GM19395 (cell line): ENCODE measurements around the gene KLLN.
"Not testable (repeated sequence)": the region's sequence is repeated elsewhere in the genome, so short reads cannot be mapped to it uniquely, and the experiment has no call there.

Source experiments
- ATAC-seq: cut with Tn5 transposase; IDR thresholded peaks from one replicate; pipeline ENCODE4 v1.9.1; 2021; ENCODE audit warnings: mild to moderate bottlenecking, moderate library complexity; ENCODE audit not compliant: unreplicated experiment

The KLLN gene, protein sequence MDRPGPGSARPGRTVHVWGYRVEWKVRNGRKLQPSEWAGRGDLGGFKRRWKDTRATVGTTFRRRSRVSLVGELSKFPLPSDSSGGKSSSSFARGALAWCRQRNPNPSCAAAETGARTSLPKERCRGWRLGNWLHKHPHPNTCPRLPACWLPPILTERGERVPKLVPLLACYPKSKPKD

DNA sequence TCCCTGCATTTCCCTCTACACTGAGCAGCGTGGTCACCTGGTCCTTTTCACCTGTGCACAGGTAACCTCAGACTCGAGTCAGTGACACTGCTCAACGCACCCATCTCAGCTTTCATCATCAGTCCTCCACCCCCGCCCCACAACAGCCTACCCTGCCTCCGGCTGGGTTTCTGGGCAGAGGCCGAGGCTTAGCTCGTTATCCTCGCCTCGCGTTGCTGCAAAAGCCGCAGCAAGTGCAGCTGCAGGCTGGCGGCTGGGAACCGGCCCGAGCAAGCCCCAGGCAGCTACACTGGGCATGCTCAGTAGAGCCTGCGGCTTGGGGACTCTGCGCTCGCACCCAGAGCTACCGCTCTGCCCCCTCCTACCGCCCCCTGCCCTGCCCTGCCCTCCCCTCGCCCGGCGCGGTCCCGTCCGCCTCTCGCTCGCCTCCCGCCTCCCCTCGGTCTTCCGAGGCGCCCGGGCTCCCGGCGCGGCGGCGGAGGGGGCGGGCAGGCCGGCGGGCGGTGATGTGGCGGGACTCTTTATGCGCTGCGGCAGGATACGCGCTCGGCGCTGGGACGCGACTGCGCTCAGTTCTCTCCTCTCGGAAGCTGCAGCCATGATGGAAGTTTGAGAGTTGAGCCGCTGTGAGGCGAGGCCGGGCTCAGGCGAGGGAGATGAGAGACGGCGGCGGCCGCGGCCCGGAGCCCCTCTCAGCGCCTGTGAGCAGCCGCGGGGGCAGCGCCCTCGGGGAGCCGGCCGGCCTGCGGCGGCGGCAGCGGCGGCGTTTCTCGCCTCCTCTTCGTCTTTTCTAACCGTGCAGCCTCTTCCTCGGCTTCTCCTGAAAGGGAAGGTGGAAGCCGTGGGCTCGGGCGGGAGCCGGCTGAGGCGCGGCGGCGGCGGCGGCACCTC is at the start of gene KLLN, which contains the start of gene PTEN:
Gene KLLN, minus strand, starts transcription at position 481 of the 891 bp plus-strand sequence. CDS start 1,046 bp downstream, outside the sequence.
Gene PTEN, plus strand, starts transcription at position 573 of the 891 bp plus-strand sequence. CDS start 845 bp downstream, outside the sequence.
- peak; percentile 42 for ATAC-seq

DNA sequence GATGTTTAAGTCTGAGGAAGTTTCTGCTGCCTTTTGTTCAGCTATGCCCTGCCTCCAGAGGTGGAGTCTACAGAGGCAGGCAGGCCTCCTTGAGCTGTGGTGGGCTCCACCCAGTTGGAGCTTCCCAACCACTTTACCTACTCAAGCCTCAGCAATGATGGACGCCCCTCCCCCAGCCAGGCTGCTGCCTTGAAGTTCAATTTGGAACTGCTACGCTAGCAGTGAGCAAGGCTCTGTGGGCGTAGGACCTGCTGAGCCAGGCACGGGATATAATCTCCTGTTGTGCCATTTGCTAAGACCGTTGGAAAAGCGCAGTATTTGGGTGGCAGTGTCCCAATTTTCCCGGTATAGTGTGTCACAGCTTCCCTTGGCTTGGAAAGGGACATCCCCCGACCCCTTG is 40.1 kb upstream of the KLLN start:
- ATAC-seq: not testable (repeated sequence)

DNA sequence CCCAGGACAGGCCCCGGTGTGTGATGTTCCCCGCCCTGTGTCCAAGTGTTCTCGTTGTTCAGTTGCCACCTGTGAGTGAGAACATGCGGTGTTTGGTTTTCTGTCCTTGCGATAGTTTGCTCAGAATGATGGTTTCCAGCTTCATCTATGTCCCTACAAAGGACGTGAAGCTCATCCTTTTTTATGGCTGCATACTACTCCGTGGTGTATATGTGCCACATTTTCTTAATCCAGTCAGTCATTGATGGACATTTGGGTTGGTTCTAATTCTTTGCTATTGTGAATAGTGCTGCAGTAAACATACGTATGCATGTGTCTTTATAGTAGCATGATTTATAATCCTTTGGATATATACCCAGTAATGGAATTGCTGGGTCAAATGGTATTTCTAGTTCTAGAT is 34.6 kb upstream of the KLLN start:
- not testable (repeated sequence) for ATAC-seq

DNA sequence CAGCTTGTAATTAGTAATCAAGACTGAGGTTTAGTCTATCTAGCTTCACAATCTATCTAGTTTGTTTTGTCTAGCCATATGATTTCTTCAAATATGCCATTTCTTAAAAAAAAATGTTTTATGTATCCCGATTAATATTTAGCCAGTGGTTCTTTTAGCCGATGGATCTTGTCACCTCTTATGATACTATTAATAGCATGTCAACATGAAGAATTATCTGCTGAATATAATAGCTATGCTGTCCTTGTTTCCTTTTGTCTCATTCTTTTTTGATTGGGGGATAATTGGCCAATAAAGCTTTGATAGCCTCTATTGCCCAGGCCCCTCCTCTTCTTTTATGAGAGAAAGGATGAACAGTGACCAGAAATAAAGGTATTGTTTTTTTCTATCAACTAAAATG is 32.9 kb upstream of the KLLN start:
- no peak for ATAC-seq

DNA sequence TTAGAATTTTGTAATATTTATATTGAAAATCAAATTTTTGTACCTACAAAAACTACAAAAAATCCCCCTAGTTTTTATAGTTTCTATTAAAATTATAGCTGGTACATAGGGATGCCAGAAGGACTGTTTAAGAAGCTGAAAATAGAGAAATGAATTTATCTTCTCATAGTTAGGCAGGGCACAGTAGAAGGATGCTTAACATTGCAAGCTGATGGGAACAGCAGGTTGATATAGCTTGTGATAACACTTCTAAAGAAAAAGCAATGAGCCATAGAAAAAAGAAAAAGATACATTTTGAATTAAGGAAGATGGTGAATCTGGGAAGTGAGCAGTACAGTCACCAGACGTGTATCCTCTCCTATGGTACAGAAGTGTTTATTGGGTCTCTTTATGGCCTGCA is 32.1 kb upstream of the KLLN start:
- ATAC-seq: no peak

DNA sequence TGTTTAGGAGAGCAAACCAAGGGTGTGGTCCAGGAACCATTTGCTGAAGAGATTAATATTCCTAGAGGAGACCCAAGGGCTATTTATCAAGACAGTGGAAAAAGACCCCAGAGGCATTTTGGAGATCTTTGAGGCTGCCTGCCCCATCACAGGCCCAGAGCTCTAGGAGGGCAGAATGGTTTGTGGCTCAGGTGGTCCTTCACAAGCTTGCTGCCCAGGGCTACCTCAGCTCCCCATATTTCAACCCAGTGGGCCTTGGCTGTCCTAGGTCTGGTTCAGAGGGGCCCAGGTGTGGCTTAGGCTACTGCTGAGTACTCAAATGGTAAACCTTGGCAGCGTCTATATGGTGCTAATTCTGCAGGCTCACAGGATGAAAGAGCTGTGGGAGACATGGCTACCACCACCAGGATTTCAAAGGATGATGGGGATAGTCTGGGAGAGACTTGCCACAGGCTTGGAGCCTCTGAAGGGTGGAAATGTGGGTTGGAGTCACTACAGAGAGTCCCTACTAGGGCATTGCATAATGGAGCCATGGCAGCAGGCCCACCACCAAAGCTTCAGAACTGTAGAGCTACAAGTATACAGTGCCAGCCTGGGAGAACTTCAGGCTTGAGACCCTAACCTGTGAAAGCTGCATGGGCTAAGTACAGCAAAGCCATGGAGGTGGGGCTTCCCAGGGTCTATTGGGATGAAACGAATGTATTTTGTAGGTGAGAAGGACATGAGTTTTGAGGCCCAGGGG is 24.4 kb upstream of the KLLN start:
- ATAC-seq: no peak

DNA sequence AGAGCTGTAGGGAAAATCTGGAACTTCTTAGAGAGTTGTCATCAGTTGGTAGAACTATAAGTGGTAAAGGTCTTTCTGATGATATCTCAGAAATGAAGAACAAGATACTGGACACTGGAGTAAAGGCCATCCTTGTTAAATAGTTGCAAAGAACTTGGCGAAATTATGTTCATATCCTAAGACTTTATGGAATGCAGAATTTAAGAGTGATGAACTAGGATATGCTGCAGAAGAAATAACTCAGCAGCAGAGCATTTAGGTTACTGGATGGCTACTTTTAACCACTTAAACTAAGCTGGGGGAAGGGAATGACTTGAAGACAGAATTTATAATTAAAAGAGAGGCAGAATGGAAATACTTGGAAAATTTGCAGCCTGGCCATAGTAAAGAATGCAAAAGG is 23.8 kb upstream of the KLLN start:
- ATAC-seq: no peak

DNA sequence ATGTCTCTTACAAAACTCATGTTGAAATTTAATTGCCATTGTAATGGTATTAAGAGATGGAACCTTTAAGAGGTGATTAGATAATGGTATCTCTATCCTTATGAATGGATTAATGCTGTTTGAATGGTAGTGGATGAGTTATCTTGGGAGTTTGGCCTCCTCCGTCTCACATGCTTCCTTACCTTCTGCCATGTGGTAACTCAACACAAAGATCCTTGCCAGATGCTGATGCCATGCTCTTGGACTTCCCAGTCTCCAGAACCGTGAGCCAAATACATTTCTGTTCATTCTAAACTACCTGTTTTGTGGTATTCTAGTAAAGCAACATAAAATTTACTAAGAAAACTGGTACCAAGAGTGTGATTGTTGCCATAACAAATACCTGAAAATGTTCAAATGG is 23.3 kb upstream of the KLLN start:
- ATAC-seq: no peak

DNA sequence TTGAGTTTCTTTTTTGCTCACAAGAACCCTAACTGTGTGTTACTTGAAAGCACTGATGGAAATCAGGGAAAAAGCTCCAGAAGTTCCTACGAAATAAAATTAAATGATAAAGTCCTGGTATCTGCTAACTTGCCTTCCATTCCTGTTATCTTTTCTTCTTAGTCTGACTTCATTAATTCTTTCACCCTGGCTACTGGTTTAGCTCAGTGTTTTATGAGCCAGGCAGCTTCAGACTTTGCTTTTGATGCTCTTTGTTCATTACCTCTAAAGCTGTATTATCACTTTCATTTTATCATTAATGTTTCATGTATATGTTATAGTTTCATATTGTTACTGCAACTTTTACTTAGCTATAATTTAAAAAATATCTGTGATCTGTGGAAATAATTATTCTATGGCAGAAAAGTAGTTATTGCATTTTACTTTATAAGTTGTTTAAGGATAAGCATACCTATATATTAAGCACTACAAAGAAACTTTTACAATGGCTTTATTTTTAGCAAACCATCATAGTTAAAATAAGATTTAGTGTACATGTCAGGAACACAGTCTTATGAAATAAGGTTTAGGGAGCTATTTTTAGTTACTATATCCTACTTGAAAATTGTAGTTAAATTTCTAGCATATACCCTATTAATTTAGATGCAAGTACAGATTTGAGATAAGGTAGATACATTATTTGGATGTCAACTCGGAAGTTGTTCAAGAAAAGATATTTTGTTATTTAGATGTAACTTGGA is 19.4 kb upstream of the KLLN start:
- no peak for ATAC-seq

DNA sequence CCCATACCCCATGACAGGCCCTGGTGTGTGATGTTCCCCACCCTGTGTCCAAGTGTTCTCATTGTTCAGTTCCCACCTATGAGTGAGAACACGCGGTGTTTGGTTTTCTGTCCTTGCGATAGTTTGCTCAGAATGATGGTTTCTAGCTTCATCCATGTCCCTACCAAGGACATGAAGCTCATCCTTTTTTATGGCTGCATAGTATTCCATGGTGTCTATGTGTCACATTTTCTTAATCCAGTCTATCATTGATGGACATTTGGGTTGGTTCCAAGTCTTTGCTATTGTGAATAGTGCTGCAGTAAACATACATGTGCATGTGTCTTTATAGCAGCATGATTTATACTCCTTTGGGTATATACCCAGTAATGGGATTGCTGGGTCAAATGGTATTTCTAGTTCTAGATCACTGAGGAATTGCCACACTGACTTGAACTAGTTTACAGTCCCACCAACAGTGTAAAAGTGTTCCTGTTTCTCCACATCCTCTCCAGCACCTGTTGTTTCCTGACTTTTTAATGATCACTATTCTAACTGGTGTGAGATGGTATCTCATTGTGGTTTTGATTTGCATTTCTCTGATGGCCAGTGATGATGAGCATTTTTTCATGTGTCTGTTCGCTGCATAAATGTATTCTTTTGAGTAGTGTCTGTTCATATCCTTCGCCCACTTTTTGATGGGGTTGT is 18.2 kb upstream of the KLLN start:
- not testable (repeated sequence) for ATAC-seq

DNA sequence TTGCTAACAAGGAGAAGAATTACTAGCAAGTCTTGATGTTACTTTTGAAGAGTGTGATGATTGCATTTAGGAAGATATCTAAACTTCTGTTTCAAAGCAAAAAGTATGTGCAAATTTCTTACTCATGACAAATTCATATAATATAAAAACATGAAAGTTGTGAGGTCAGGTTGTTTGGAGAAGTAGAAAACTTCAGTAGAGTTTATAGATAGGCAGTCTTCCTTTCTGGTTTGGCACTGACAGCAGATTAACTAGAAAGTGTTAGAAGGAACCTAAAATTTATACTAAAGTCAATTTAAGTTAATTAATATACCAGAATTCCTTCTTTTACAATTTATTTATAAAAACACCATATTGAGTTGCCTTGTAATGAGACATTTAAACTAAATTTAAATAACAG is 17.0 kb upstream of the KLLN start:
- no peak for ATAC-seq

DNA sequence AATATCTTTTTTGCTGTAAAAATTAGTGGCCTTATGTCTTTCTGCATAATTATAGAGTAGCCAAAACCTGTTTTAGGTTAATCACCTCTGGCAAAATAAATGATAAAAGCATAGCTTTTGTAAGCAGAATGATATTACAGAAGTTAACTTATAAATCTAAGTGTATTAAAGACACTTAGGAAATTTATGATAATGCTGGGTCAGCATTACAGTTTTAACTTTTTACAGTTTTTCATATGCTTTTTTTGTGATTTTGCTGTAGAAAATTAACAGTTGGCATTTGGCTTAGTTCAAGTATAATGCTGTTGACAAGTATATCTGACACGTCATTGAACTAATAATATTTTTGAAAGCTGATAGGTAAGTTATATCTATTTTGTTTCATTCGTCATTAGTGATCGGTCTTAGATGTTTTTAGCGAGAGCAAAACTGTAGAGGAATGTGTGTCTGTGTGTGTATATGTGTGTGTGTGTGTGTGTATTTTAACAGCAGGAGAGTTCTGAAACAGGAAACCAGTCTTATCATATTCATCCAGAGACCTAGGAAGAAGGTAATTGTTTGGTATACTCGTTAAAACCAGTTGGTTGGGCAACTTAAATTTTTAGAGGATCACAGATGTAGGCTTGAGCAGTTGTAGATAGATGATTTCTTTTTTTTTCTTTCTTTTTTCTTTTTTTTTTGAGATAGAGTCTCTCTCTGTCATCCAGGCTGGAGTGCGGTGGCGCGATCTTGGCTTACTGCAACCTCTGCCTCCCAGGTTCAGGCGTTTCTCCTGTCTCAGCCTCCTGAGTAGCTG is 15.5 kb upstream of the KLLN start:
- ATAC-seq: no peak

DNA sequence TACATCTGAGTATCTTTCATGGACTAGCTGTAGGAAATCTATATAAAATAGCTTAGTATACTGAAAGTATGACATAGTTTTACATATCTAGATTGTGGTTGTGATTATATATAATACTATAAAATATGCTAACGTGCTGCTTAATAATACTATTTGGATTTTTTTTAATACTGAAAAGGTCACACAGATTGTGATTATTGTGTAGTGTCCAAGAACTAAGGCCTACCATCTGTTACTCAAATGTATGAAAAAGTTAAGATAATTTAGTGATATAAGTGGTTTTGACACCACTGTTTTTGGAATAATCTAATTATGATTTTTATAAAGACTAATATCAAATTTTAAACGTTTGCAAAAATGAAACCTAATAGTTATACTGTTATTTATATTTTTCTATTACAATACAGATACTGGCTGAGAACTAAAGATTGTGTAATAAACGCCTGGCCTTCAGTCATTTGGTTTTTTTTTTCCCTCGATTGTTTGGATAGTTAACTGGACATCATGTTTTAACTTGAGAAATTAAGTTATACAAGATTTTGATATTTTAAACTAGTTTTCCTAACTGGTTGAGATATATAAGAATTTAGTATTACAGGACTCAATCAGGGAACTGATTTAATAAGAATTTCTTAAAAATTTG is 12.7 kb upstream of the KLLN start:
- no peak for ATAC-seq

DNA sequence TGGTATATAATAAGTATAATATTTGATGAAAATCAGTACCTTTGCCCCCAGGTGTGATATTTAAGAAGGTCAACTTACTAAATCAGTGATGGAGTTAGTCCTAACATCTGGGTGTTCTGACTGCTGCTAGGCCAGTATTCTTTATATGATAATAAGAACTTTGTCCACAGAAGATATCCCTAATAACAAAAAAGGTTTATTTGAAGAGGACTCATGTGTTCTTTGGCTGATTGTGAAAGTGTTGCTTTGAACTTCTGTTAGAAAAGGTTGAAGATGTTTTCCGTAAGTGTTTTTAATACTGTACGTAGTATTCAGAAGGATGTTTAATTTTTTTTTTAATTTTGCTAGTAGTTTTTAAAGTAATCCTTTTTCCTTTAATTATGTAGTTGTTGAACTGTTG is 10.3 kb upstream of the KLLN start:
- no peak for ATAC-seq

DNA sequence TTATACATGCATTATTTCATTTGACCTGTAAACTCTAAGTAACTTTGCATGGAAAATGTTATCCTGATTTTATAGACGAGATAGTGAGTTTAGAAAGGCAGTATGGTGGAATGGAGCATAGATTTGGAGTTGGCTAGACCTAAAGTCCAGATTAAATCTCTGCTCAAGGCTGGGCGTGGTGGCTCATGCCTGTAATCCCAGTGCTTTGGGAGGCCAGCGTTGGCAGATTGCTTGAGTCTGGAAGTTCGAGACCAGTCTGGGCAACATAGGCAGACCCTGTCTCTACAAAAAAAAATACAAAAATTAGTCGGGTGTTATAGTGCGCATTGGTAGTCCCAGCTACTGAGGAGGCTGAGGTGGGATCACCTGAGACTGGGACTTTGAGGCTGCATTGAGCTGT is 9.5 kb upstream of the KLLN start:
- ATAC-seq: no peak

DNA sequence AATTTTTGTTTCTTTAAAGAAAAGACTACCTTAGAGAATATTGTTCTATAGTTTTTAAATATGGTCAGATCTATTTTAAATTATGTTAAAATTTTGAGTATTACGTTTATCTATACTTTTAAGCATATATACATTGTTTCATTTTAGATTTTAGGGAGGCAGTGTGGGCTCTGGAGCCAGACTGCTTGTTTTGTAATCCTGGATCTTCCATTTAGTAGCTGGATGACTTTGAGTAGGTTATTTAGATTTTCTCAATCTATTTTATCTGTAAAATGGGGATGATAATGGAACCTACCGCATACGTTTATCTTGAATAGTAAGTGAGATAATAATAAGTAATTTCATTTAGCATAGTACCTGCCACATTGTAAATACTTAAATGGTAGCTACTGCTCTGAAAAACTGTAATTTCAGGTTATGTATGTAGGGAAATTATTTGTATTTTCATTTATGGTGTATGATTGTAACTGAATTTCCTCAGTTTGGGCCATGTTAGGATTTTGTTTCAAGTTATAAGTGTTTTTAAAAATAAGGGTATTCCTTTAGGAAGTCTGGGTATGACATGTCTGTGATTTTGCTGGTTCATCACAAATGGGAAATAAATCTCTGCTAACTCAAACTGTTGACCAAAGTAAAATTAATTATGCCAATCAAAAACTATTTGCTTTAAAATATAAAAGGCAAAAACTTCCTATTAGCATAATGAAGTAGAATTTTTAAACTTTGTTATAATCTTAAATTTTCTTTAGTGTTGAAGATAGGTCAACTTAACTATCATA is 6.6 kb upstream of the KLLN start:
- ATAC-seq: no peak

DNA sequence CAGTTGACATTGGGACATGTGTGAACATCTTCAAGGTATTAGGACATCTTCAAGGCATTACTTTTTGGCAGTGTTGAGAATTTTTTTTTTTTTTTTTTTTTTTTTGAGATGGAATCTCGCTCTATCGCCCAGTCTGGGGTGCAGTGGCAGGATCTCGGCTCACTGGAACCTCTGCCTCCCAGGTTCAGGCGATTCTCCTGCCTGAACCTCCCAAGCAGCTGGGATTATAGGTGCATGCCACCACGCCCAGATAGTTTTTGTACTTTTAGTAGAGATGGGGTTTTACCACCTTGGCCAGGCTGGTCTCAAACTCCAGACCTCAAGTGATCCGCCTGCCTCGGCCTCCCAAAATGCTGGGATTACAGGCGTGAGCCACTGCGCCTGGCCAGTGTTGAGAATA is 5.8 kb upstream of the KLLN start:
- ATAC-seq: not testable (repeated sequence)

DNA sequence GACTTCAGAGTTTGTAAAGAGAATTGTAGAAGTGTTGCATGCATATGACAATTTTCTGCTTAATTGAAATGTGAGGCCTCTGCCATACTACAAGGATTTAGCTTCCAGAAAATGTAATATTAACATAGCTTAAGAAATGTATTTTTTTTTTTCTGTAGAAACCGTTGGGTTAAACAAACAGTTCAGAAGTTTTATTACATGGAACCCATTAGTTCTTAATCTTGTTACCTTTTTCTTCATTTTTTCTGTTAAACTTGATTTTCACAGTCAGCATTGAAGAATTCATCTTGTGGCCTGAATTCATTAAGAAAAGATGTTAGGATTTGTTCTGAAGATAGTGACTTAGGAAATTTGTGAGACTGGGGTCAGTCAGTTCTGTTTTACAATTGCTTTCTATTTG is 4.9 kb upstream of the KLLN start:
- ATAC-seq: no peak
